ENCODE results near the gene FOXI1. TPM values are rescaled to one million over a fixed set of nuclear protein-coding genes. Genes with fewer than 3 reads are reported as not detected.

Gene FOXI1
- total and polyA plus RNA-seq, 2 donors (not counting 3 experiments of a cell fraction or from before 2014, with no cell fraction given) = not detected

DNA sequence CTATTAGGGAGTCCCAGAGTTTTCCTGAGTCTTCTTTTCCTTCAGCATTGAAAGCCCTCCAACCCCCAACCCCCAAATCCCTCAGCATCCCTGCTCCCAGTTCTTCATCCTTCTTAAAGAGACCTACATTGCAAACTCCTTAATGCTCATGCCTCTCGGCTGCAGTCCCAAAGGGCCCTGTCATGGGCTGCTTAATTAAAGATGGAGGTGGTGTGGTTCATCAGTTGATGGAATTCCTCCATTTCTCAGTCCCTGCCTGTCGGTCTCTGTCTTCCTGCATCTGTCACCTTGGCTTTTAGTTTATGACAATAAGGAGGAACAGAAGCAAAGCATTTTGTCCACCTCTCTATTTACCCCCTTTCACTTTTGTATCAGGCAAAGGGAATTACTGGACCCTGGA, 2.0 kb downstream of the FOXI1 start:
- H3K27me3 ChIP-seq (ENCODE audit: control insufficient read depth in 2 of 2, insufficient read depth in 2 of 2, low read length in 2 of 2) = no peaks in the 10 kb centered on the region
- no peak overlapping the region for H3K4me3 ChIP-seq (replicated peaks in 1 of 3; ENCODE audit: insufficient read depth in 1 of 3, low read depth in 1 of 3, low read length in 3 of 3)
- no peaks in the 10 kb centered on the region for H3K9me1 ChIP-seq (replicated peaks; ENCODE audit: control insufficient read depth, extremely low read depth, insufficient read depth, low read length)
- ChIA-PET POLR2A (no interaction called here), CTCF (interaction anchor here (1.1 kb wide), 1 partner anchor 75 kb away, joined by 3 read pairs; no protein-coding TSS in a partner anchor)
- no peak overlapping the region for H2AFZ ChIP-seq (ENCODE audit: low read depth, low read length)
- FAIRE-seq = no peak
- BruUV-seq (replicated peaks) = no TSS peak
- no peaks in the 10 kb centered on the region for H3K4me1 ChIP-seq (ENCODE audit: control insufficient read depth, extremely low read depth, insufficient read depth, low read length)
- H4K20me1 ChIP-seq (replicated peaks; ENCODE audit: control insufficient read depth, extremely low read depth, insufficient read depth, low read length) = no peaks in the 10 kb centered on the region
- no peak for TF ChIP-seq FOS (IDR thresholded peaks at IDR 0.05; ENCODE audit: borderline replicate concordance, insufficient read depth, low read length)
- TF ChIP-seq CTCF (IDR thresholded peaks at IDR 0.05; ENCODE audit: extremely low read depth in 1 of 2, insufficient read depth in 1 of 2, low read depth in 1 of 2, low read length in 2 of 2) = no peak
- TF ChIP-seq JUN (IDR thresholded peaks at IDR 0.05; ENCODE audit: borderline replicate concordance, insufficient read depth, insufficient read length, low read depth) = no peak
- TF ChIP-seq POLR2A (IDR thresholded peaks at IDR 0.05; ENCODE audit: low read depth, low read length) = no peak
- no peak overlapping the region for H3K9ac ChIP-seq (replicated peaks; ENCODE audit: extremely low read depth, insufficient read depth, low read length)
- no peak overlapping the region for H3K27ac ChIP-seq (ENCODE audit: insufficient read depth, low read depth, low read length)
- dilution Hi-C loops (cut with MboI; ENCODE audit: extremely low pct_ligation_motif_present, low sequenced_read_pairs) = no loop called here
- no peaks in the 10 kb centered on the region for H3K9me3 ChIP-seq (replicated peaks; ENCODE audit: control insufficient read depth, insufficient read depth, low read length)
- intact Hi-C loops (cut with micrococcal nuclease) = no loop called here
- no peak overlapping the region for H3K4me2 ChIP-seq (ENCODE audit: insufficient read depth, low read length)
- H3K79me2 ChIP-seq (ENCODE audit: control insufficient read depth, insufficient read depth, low read length) = no peaks in the 10 kb centered on the region
- no peak for DNase-seq (ENCODE audit: low read depth, low spot score)
- no peaks in the 10 kb centered on the region for H3K36me3 ChIP-seq (ENCODE audit: control insufficient read depth in 2 of 2, extremely low read depth in 1 of 2, insufficient read depth in 2 of 2, low read length in 2 of 2)

DNA sequence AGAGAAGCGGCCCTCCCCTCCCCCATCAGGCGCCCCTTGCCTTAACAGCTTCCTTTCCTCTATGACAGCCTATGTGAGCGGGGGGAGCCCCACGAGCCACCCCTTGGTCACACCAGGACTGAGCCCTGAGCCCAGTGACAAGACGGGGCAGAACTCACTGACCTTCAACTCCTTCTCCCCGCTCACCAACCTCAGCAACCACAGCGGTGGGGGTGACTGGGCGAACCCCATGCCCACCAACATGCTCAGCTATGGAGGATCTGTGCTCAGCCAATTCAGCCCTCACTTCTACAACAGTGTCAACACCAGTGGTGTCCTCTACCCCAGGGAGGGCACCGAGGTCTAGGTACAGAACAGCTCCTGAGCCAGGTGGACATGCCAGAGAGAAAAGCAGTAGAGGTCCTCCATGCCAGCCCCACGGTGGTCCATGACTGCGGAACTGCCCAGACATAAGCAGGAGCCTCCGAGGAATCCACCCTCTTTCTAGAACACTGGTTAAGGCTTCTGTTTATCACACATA, 2.6 kb downstream of the FOXI1 start:
- intact Hi-C loops (cut with micrococcal nuclease) = no loop called here
- no peaks in the 10 kb centered on the region for H3K9me3 ChIP-seq (replicated peaks; ENCODE audit: control insufficient read depth, insufficient read depth, low read length)
- H3K36me3 ChIP-seq (ENCODE audit: control insufficient read depth in 2 of 2, extremely low read depth in 1 of 2, insufficient read depth in 2 of 2, low read length in 2 of 2) = no peaks in the 10 kb centered on the region
- H3K9me1 ChIP-seq (replicated peaks; ENCODE audit: control insufficient read depth, extremely low read depth, insufficient read depth, low read length) = no peaks in the 10 kb centered on the region
- TF ChIP-seq JUN (IDR thresholded peaks at IDR 0.05; ENCODE audit: borderline replicate concordance, insufficient read depth, insufficient read length, low read depth) = no peak
- H3K79me2 ChIP-seq (ENCODE audit: control insufficient read depth, insufficient read depth, low read length) = no peaks in the 10 kb centered on the region
- H3K4me3 ChIP-seq (replicated peaks in 1 of 3; ENCODE audit: insufficient read depth in 1 of 3, low read depth in 1 of 3, low read length in 3 of 3) = no peak overlapping the region
- no peak for DNase-seq (ENCODE audit: low read depth, low spot score)
- ChIA-PET CTCF (interaction anchor here (1.5 kb wide), 1 partner anchor 108 kb away, joined by 3 read pairs; no protein-coding TSS in a partner anchor), POLR2A (no interaction called here)
- H4K20me1 ChIP-seq (replicated peaks; ENCODE audit: control insufficient read depth, extremely low read depth, insufficient read depth, low read length) = no peaks in the 10 kb centered on the region
- no peak overlapping the region for H3K9ac ChIP-seq (replicated peaks; ENCODE audit: extremely low read depth, insufficient read depth, low read length)
- BruUV-seq (replicated peaks) = no TSS peak
- no peaks in the 10 kb centered on the region for H3K4me1 ChIP-seq (ENCODE audit: control insufficient read depth, extremely low read depth, insufficient read depth, low read length)
- dilution Hi-C loops (cut with MboI; ENCODE audit: extremely low pct_ligation_motif_present, low sequenced_read_pairs) = no loop called here
- no peak overlapping the region for H2AFZ ChIP-seq (ENCODE audit: low read depth, low read length)
- H3K27me3 ChIP-seq (ENCODE audit: control insufficient read depth in 2 of 2, insufficient read depth in 2 of 2, low read length in 2 of 2) = no peaks in the 10 kb centered on the region
- H3K4me2 ChIP-seq (ENCODE audit: insufficient read depth, low read length) = no peak overlapping the region
- H3K27ac ChIP-seq (ENCODE audit: insufficient read depth, low read depth, low read length) = no peak overlapping the region
- no peak for FAIRE-seq
